H1 (cell line): ENCODE results near the gene PIGV. TPM values are rescaled to one million over a fixed set of nuclear protein-coding genes. Genes with fewer than 3 reads are reported as not detected.

Experiments
- CTCF ChIA-PET: fragments of 300-600 bp; sonication (Branson Sonifier 250); formaldehyde crosslinking; loops from one replicate; lab custom pipeline; 2021; ENCODE audit not compliant: partially characterized antibody; lab: Charles Lee
- POLR2A ChIA-PET: fragments of 300-600 bp; sonication (Branson Sonifier 250); formaldehyde crosslinking; loops from one replicate; lab custom pipeline; 2021; ENCODE audit warnings: inconsistent platforms; ENCODE audit not compliant: partially characterized antibody; lab: Charles Lee
- DNase-seq, 2 experiments: peaks; one replicate each; pipeline versions ENCODE4 v3.0.0 to v3.0.0-alpha.2; 2010 to 2022; ENCODE audit warnings: low spot score in 2 of 2, low read depth in 1 of 2, mixed read lengths in 1 of 2
- FAIRE-seq: peaks from 2 replicates; lab custom pipeline; 2011; peaks lifted over from hg19 to GRCh38; lab: Jason Lieb, UNC
- H2AFZ ChIP-seq: 2 replicates; pipeline ENCODE4 v1.8.1; 2012; ENCODE audit warnings: low read length, inconsistent platforms
- H2AK5ac ChIP-seq: 2 replicates; pipeline ENCODE4 v1.6.1; 2013; ENCODE audit warnings: low read depth, low read length
- H2BK120ac ChIP-seq: replicated peaks from 2 replicates; pipeline ENCODE3; 2013; ENCODE audit warnings: low read depth, low read length, inconsistent platforms
- H2BK12ac ChIP-seq: 2 replicates; pipeline ENCODE4 v1.6.1; 2013; ENCODE audit warnings: low read depth, low read length
- H2BK15ac ChIP-seq: 2 replicates; pipeline ENCODE4 v1.6.1; 2013; ENCODE audit warnings: low read length
- H2BK20ac ChIP-seq: 2 replicates; pipeline ENCODE4 v1.6.1; 2013; ENCODE audit warnings: low read length
- H2BK5ac ChIP-seq: 2 replicates; pipeline ENCODE4 v1.6.1; 2013; ENCODE audit warnings: low read depth, low read length
- H3K14ac ChIP-seq: 2 replicates; pipeline ENCODE4 v1.6.1; 2013; ENCODE audit warnings: inconsistent platforms; ENCODE audit not compliant: insufficient read length
- H3K18ac ChIP-seq: 2 replicates; pipeline ENCODE4 v1.6.1; 2013; ENCODE audit warnings: low read length; ENCODE audit errors: extremely low read depth
- H3K23ac ChIP-seq: 2 replicates; pipeline ENCODE4 v1.6.1; 2013; ENCODE audit warnings: inconsistent platforms; ENCODE audit not compliant: insufficient read length
- H3K23me2 ChIP-seq: 2 replicates; pipeline ENCODE4 v1.6.1; 2013; ENCODE audit warnings: low read depth, low read length
- H3K27ac ChIP-seq: 2 replicates; pipeline ENCODE4 v1.6.1; 2011; ENCODE audit warnings: low read depth, low read length, inconsistent platforms
- H3K27me3 ChIP-seq, 4 experiments: replicated peaks in 1 of 4; 1 replicate in 1 of 4; 2 replicates in 3 of 4; pipeline versions ENCODE4 v1.6.1 to v1.8.1; 2011 to 2013; ENCODE audit warnings: low read length in 3 of 4, mild to moderate bottlenecking in 3 of 4, inconsistent platforms in 2 of 4, mixed read lengths in 2 of 4, moderate library complexity in 1 of 4; ENCODE audit not compliant: control insufficient read depth in 3 of 4, insufficient read depth in 3 of 4; ENCODE audit errors: extremely low read depth in 1 of 4
- H3K36me3 ChIP-seq, 4 experiments: 2 replicates each; pipeline versions ENCODE4 v1.6.1 to v1.8.1; 2011 to 2013; ENCODE audit warnings: mild to moderate bottlenecking in 4 of 4, low read length in 3 of 4, moderate library complexity in 2 of 4, control low read depth in 1 of 4, inconsistent platforms in 1 of 4; ENCODE audit not compliant: insufficient read depth in 4 of 4, control insufficient read depth in 2 of 4
- H3K4ac ChIP-seq: replicated peaks from 2 replicates; pipeline ENCODE3; 2013; ENCODE audit warnings: low read length, low read depth, mixed read lengths, inconsistent platforms; ENCODE audit not compliant: insufficient read length
- H3K4me1 ChIP-seq, 4 experiments: replicated peaks in 1 of 4; 1 replicate in 1 of 4; 2 replicates in 3 of 4; pipeline versions ENCODE4 v1.6.1 to v1.8.1; 2011 to 2013; ENCODE audit warnings: low read length in 3 of 4, inconsistent platforms in 2 of 4, mixed read lengths in 1 of 4; ENCODE audit not compliant: insufficient read depth in 4 of 4, control insufficient read depth in 3 of 4
- H3K4me2 ChIP-seq, 2 experiments: 2 replicates each; pipeline versions ENCODE4 v1.6.1 to v1.8.1; 2011 to 2013; ENCODE audit warnings: low read depth in 2 of 2, low read length in 2 of 2, control low read depth in 1 of 2, inconsistent platforms in 1 of 2, mild to moderate bottlenecking in 1 of 2; ENCODE audit not compliant: insufficient read depth in 1 of 2
- H3K4me3 ChIP-seq, 4 experiments: fragments of 200-600, 300-600 bp in 1 of 4; sonication (generic), shearing (Covaris generic), sonication (Bioruptor Twin) in 1 of 4; 2 replicates each; pipeline versions ENCODE4 v1.5.1 to v1.8.1; 2011 to 2016; ENCODE audit warnings: low read length in 4 of 4, low read depth in 3 of 4, control low read depth in 2 of 4, inconsistent platforms in 2 of 4, mild to moderate bottlenecking in 2 of 4, mixed read lengths in 1 of 4, moderate library complexity in 1 of 4; ENCODE audit not compliant: insufficient read depth in 2 of 4; ENCODE audit errors: extremely low read depth in 1 of 4
- H3K56ac ChIP-seq: replicated peaks from 2 replicates; pipeline ENCODE3; 2013; ENCODE audit warnings: low read depth, mild to moderate bottlenecking, mixed read lengths, low read length, inconsistent platforms; ENCODE audit not compliant: insufficient read length
- H3K79me1 ChIP-seq: 2 replicates; pipeline ENCODE4 v1.6.1; 2013; ENCODE audit warnings: low read depth, low read length, control low read depth
- H3K79me2 ChIP-seq, 2 experiments: 2 replicates each; pipeline versions ENCODE4 v1.6.1 to v1.8.1; 2012 to 2013; ENCODE audit warnings: low read length in 2 of 2, mild to moderate bottlenecking in 2 of 2, inconsistent platforms in 1 of 2; ENCODE audit not compliant: insufficient read depth in 2 of 2, control insufficient read depth in 1 of 2
- H3K9ac ChIP-seq, 4 experiments: replicated peaks in 1 of 4; 1 replicate in 1 of 4; 2 replicates in 3 of 4; pipeline versions ENCODE4 v1.6.1 to v1.8.1; 2011 to 2013; ENCODE audit warnings: low read depth in 3 of 4, low read length in 3 of 4, control low read depth in 2 of 4, mild to moderate bottlenecking in 2 of 4, moderate library complexity in 2 of 4, inconsistent platforms in 1 of 4; ENCODE audit errors: extremely low read depth in 1 of 4
- H3K9me3 ChIP-seq, 2 experiments: 2 replicates each; pipeline versions ENCODE4 v1.6.1 to v1.8.1; 2012 to 2013; ENCODE audit warnings: mild to moderate bottlenecking in 2 of 2, moderate library complexity in 2 of 2, control low read depth in 1 of 2, inconsistent platforms in 1 of 2, low read depth in 1 of 2, low read length in 1 of 2, mixed read lengths in 1 of 2; ENCODE audit not compliant: insufficient read depth in 2 of 2
- H4K20me1 ChIP-seq, 2 experiments: replicated peaks in 1 of 2; 2 replicates each; pipeline versions ENCODE3 to v1.8.1; 2011 to 2013; ENCODE audit warnings: inconsistent platforms in 2 of 2, low read length in 2 of 2, mild to moderate bottlenecking in 1 of 2; ENCODE audit not compliant: insufficient read depth in 2 of 2, control insufficient read depth in 1 of 2
- H4K5ac ChIP-seq: 2 replicates; pipeline ENCODE4 v1.6.1; 2013; ENCODE audit warnings: low read length, low read depth, mixed read lengths, inconsistent platforms; ENCODE audit not compliant: insufficient read length
- H4K8ac ChIP-seq: 2 replicates; pipeline ENCODE4 v1.8.0; 2013; ENCODE audit warnings: mild to moderate bottlenecking, moderate library complexity, low read length, inconsistent platforms; ENCODE audit not compliant: insufficient read depth; ENCODE audit errors: extremely low read depth
- H4K91ac ChIP-seq: replicated peaks from 2 replicates; pipeline ENCODE3; 2013; ENCODE audit warnings: low read length, mixed read lengths, inconsistent platforms; ENCODE audit not compliant: insufficient read length
- MAX ChIP-seq: IDR thresholded peaks from 2 replicates; pipeline ENCODE4 v1.6.1; 2012; ENCODE audit warnings: inconsistent platforms
- RNF2 ChIP-seq: fragments of 200-900, 300-1000 bp; sonication (generic); IDR thresholded peaks from 2 replicates; pipeline ENCODE4 v1.7.1; 2016; ENCODE audit warnings: borderline replicate concordance, low read depth, mild to moderate bottlenecking, antibody characterized with exemption, low read length; ENCODE audit not compliant: poor library complexity, severe bottlenecking; ENCODE audit errors: missing control alignments
- SUZ12 ChIP-seq: fragments of 200-600 bp; sonication (generic); IDR thresholded peaks from 2 replicates; pipeline ENCODE4 v1.6.1; 2012; ENCODE audit warnings: mild to moderate bottlenecking, inconsistent platforms, low read length, moderate library complexity, mixed read lengths
- YY1 ChIP-seq: IDR thresholded peaks from 2 replicates; pipeline ENCODE4 v1.6.1; 2011; ENCODE audit warnings: low read depth, mild to moderate bottlenecking, low read length
- WGBS, 2 experiments: shearing (Covaris generic) in 1 of 2; methylation state at CpG; one replicate each; pipeline versions ENCODE4 v1.1.6 to v1.1.7; 2013 to 2015; ENCODE audit warnings: low lambda C conversion rate in 2 of 2, mixed read lengths in 2 of 2, inconsistent platforms in 1 of 2, low coverage in 1 of 2, missing lambda C conversion rate in 1 of 2; ENCODE audit not compliant: insufficient replicate concordance in 2 of 2, insufficient coverage in 1 of 2, insufficient read length in 1 of 2; ENCODE audit errors: extremely low coverage in 1 of 2, missing lambda C conversion rate in 1 of 2; 5-methylcytosine and 5-hydroxymethylcytosine counted together
- polyA plus RNA-seq, 7 experiments: library from polyadenylated mRNA; depleted of rRNA in 3 of 7; stranded (reverse) in 5 of 7; unstranded in 2 of 7; fragments of >200 nt in 5 of 7; fragments of 200-250 nt in 2 of 7; gene quantifications; 1 replicate in 5 of 7; 2 replicates in 1 of 7; 4 replicates in 1 of 7; pipeline versions ENCODE4 v1.2.1 to v1.2.3, GENCODE V29; 2011 to 2013; ENCODE audit warnings: missing spikeins in 2 of 7, mixed read lengths in 2 of 7
- total RNA-seq: library from RNA; stranded (reverse); fragmentation: NEBNext Ultra II Directional; extraction: Animal tissue kit (Norgen Biotek cat#: 25700); gene quantifications from 2 replicates; pipeline ENCODE4 v1.2.1, GENCODE V29; 2021

PIGV gene
- total and polyA plus RNA-seq, 2 of the 8 experiments (the other 6 are each of a cell fraction or from before 2014, with no cell fraction given): 8.5 to 20.9 TPM

- WGBS, 2 experiments: 72% methylated on average over 3 of the region's 3 CpGs; no CpG with 5 or more reads in 1 of the 2 experiments
Observed at GRCh38 chr1:26789612-26789865, 1.8 kb downstream of the PIGV start.

More at GRCh38 chr1:26789612-26789865, 1.8 kb downstream of the PIGV start:
- H3K4ac ChIP-seq: no peak overlapping the region
- no peak overlapping the region for H3K9ac ChIP-seq
- no peaks in the 10 kb centered on the region for H3K9me3 ChIP-seq
- no peak overlapping the region for H4K91ac ChIP-seq
- peaks cover 3 to 18% (median 12%) of the 10 kb centered on the region in 4 experiments; a peak in 6 of 7 replicates for H3K4me1 ChIP-seq
- H2AK5ac ChIP-seq: no peak overlapping the region
- no peaks in the 10 kb centered on the region for H3K79me1 ChIP-seq
- H4K8ac ChIP-seq: no peak overlapping the region
- H3K14ac ChIP-seq: no peak overlapping the region
- no peaks in the 10 kb centered on the region for H3K27me3 ChIP-seq
- no peak overlapping the region for H4K5ac ChIP-seq
- H3K27ac ChIP-seq: no peak overlapping the region
- DNase-seq (no peak), FAIRE-seq (no peak)
- H3K79me2 ChIP-seq: no peaks in the 10 kb centered on the region
- H2BK5ac ChIP-seq: no peak overlapping the region
- no peak overlapping the region for H2AFZ ChIP-seq
- H4K20me1 ChIP-seq: no peaks in the 10 kb centered on the region
- POLR2A ChIA-PET: interaction anchor here (0.8 kb wide), 1 partner anchor 112 kb away, joined by 3 read pairs; no protein-coding TSS in a partner anchor
- H2BK20ac ChIP-seq: no peak overlapping the region
- no peak overlapping the region for H2BK12ac ChIP-seq
- no peak overlapping the region for H3K23ac ChIP-seq
- TF ChIP-seq RNF2: no peak
- TF ChIP-seq MAX: no peak
- TF ChIP-seq YY1: no peak
- no peak for TF ChIP-seq SUZ12
- no peak overlapping the region for H3K4me3 ChIP-seq
- H3K56ac ChIP-seq: no peak overlapping the region
- CTCF ChIA-PET: interaction anchor here (0.7 to 6.9 kb wide), 26 partner anchors 10 to 251 kb away, joined by 3 to 121 read pairs (median 8); no protein-coding TSS in a partner anchor
- H3K36me3 ChIP-seq: peaks cover 0 to 4% (median 3%) of the 10 kb centered on the region in 4 experiments; a peak in 5 of 8 replicates
- H3K4me2 ChIP-seq: no peak overlapping the region; a peak in 1 of 4 replicates
- no peak overlapping the region for H3K18ac ChIP-seq
- no peak overlapping the region for H2BK120ac ChIP-seq
- H2BK15ac ChIP-seq: no peak overlapping the region
- peaks cover 14% of the 10 kb centered on the region for H3K23me2 ChIP-seq
